ENCODE data around the gene KHK. TPM values are rescaled to one million over a fixed set of nuclear protein-coding genes. Genes with fewer than 3 reads are reported as not detected.

The KHK gene
- total RNA-seq, 1 experiment from 2014 or later, result 4.1 TPM

DNA sequence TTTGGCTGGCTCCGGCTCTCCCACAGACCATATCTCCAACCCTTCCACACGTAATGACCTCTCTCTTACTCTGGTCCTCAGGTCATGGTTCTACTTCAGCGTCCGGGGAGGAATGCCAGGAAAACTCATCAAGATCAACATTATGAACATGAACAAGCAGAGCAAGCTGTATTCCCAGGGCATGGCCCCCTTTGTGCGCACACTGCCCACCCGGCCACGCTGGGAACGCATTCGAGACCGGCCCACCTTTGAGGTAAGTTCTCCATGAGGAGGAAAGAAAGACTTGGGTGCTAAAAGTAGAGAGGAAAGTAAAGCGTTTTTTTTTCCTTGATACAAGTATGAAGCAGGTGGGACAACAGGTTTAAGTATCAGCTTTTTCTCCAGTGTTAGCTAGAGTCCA, 33.3 kb upstream of the KHK start:
- no peaks in the 10 kb centered on the region for H4K20me1 ChIP-seq (ENCODE audit: insufficient read depth, low read depth, low read length)
- H2AFZ ChIP-seq (ENCODE audit: low read length), result no peak overlapping the region
- H3K79me2 ChIP-seq (ENCODE audit: low read length), result peaks cover 4% of the 10 kb centered on the region; the same call in 1 of the 2 replicates
- H3K9ac ChIP-seq (ENCODE audit: low read length), result no peak overlapping the region
- H3K36me3 ChIP-seq (ENCODE audit: insufficient read depth, low read length), result no peaks in the 10 kb centered on the region; the same call in 1 of the 2 replicates
- no peak for DNase-seq
- H3K27ac ChIP-seq (ENCODE audit: low read length), result no peak overlapping the region
- no peaks in the 10 kb centered on the region for H3K9me3 ChIP-seq (ENCODE audit: low read length)
- H3K4me2 ChIP-seq (ENCODE audit: low read depth, low read length, poor library complexity, severe bottlenecking), result no peak overlapping the region
- H3K9me2 ChIP-seq (replicated peaks; ENCODE audit: insufficient read depth, low read length), result no peaks in the 10 kb centered on the region
- H3K4me3 ChIP-seq (ENCODE audit: low read length), result no peak overlapping the region
- peaks cover 20% of the 10 kb centered on the region for H3K4me1 ChIP-seq (ENCODE audit: low read length)
- H3K27me3 ChIP-seq (ENCODE audit: low read length), result no peaks in the 10 kb centered on the region

GRCh38 chr2:27053776-27054175, 32.8 kb upstream of the KHK start:
- peaks cover 20% of the 10 kb centered on the region for H3K4me1 ChIP-seq (ENCODE audit: low read length)

GRCh38 chr2:27054721-27055120, 31.9 kb upstream of the KHK start:
- no peak overlapping the region for H2AFZ ChIP-seq (ENCODE audit: low read length)
- H3K36me3 ChIP-seq (ENCODE audit: insufficient read depth, low read length), result no peaks in the 10 kb centered on the region; the same call in 1 of the 2 replicates
- peaks cover 4% of the 10 kb centered on the region; the same call in 1 of the 2 replicates for H3K79me2 ChIP-seq (ENCODE audit: low read length)
- peaks cover 12% of the 10 kb centered on the region for H3K4me1 ChIP-seq (ENCODE audit: low read length)
- no peaks in the 10 kb centered on the region for H3K9me2 ChIP-seq (replicated peaks; ENCODE audit: insufficient read depth, low read length)
- no peak overlapping the region for H3K27ac ChIP-seq (ENCODE audit: low read length)
- no peak overlapping the region for H3K4me3 ChIP-seq (ENCODE audit: low read length)
- H3K27me3 ChIP-seq (ENCODE audit: low read length), result no peaks in the 10 kb centered on the region
- no peak overlapping the region for H3K4me2 ChIP-seq (ENCODE audit: low read depth, low read length, poor library complexity, severe bottlenecking)
- no peak overlapping the region for H3K9ac ChIP-seq (ENCODE audit: low read length)
- H3K9me3 ChIP-seq (ENCODE audit: low read length), result no peaks in the 10 kb centered on the region
- DNase-seq, result no peak
- no peaks in the 10 kb centered on the region for H4K20me1 ChIP-seq (ENCODE audit: insufficient read depth, low read depth, low read length)

More at GRCh38 chr2:27053776-27054175, 32.8 kb upstream of the KHK start:
- Histone ChIP-seq H3K9me3 (ENCODE audit: low read length) (no peaks in the 10 kb centered on the region), H3K27ac (ENCODE audit: low read length) (no peak overlapping the region), H4K20me1 (ENCODE audit: insufficient read depth, low read depth, low read length) (no peaks in the 10 kb centered on the region), H3K9me2 (replicated peaks; ENCODE audit: insufficient read depth, low read length) (no peaks in the 10 kb centered on the region), H2AFZ (ENCODE audit: low read length) (no peak overlapping the region), H3K9ac (ENCODE audit: low read length) (no peak overlapping the region), H3K27me3 (ENCODE audit: low read length) (no peaks in the 10 kb centered on the region), H3K36me3 (ENCODE audit: insufficient read depth, low read length) (no peaks in the 10 kb centered on the region; the same call in 1 of the 2 replicates), H3K4me3 (ENCODE audit: low read length) (no peak overlapping the region), H3K79me2 (ENCODE audit: low read length) (peaks cover 4% of the 10 kb centered on the region; the same call in 1 of the 2 replicates), H3K4me2 (ENCODE audit: low read depth, low read length, poor library complexity, severe bottlenecking) (no peak overlapping the region)
- no peak for DNase-seq

DNA sequence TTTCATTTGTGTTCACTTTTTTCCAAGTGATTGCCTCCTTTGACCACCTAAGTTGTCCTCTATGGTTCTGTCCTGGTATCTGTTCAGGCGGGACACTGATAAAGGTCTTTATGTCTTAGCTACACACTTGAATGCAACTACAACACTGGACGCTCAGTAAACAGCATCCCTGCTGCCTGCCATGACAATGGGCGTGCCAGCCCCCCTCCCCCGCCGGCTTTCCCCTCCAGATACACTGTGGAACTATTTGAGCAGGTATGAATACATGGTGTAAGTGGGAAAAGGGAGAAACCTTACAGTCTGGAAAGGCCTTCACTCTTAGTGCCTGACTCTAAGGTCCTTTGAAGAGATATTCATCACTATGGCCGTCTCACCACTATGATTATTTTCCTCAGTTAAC, 29.4 kb upstream of the KHK start:
- H3K36me3 ChIP-seq (ENCODE audit: insufficient read depth, low read length), result no peaks in the 10 kb centered on the region; the same call in 1 of the 2 replicates
- H3K9me2 ChIP-seq (replicated peaks; ENCODE audit: insufficient read depth, low read length), result no peaks in the 10 kb centered on the region

GRCh38 chr2:27058210-27058609, 28.4 kb upstream of the KHK start:
- Histone ChIP-seq H3K4me3 (ENCODE audit: low read length) (no peak overlapping the region), H2AFZ (ENCODE audit: low read length) (no peak overlapping the region), H3K9me3 (ENCODE audit: low read length) (no peaks in the 10 kb centered on the region), H3K27me3 (ENCODE audit: low read length) (no peaks in the 10 kb centered on the region), H3K9ac (ENCODE audit: low read length) (no peak overlapping the region), H3K9me2 (replicated peaks; ENCODE audit: insufficient read depth, low read length) (no peaks in the 10 kb centered on the region), H4K20me1 (ENCODE audit: insufficient read depth, low read depth, low read length) (no peaks in the 10 kb centered on the region), H3K4me2 (ENCODE audit: low read depth, low read length, poor library complexity, severe bottlenecking) (no peak overlapping the region), H3K79me2 (ENCODE audit: low read length) (no peaks in the 10 kb centered on the region), H3K27ac (ENCODE audit: low read length) (no peak overlapping the region), H3K36me3 (ENCODE audit: insufficient read depth, low read length) (no peaks in the 10 kb centered on the region; the same call in 1 of the 2 replicates), H3K4me1 (ENCODE audit: low read length) (no peaks in the 10 kb centered on the region)
- DNase-seq, result no peak

More for the DNA sequence above, 29.4 kb upstream of the KHK start:
- Histone ChIP-seq H3K9ac (ENCODE audit: low read length) (no peak overlapping the region), H3K4me3 (ENCODE audit: low read length) (no peak overlapping the region), H3K27me3 (ENCODE audit: low read length) (no peaks in the 10 kb centered on the region), H3K4me2 (ENCODE audit: low read depth, low read length, poor library complexity, severe bottlenecking) (no peak overlapping the region), H2AFZ (ENCODE audit: low read length) (no peak overlapping the region), H3K27ac (ENCODE audit: low read length) (no peak overlapping the region), H3K9me3 (ENCODE audit: low read length) (no peaks in the 10 kb centered on the region), H3K4me1 (ENCODE audit: low read length) (peaks cover 8% of the 10 kb centered on the region), H4K20me1 (ENCODE audit: insufficient read depth, low read depth, low read length) (no peaks in the 10 kb centered on the region), H3K79me2 (ENCODE audit: low read length) (peaks cover under 1% of the 10 kb centered on the region; the same call in 1 of the 2 replicates)
- no peak for DNase-seq

DNA sequence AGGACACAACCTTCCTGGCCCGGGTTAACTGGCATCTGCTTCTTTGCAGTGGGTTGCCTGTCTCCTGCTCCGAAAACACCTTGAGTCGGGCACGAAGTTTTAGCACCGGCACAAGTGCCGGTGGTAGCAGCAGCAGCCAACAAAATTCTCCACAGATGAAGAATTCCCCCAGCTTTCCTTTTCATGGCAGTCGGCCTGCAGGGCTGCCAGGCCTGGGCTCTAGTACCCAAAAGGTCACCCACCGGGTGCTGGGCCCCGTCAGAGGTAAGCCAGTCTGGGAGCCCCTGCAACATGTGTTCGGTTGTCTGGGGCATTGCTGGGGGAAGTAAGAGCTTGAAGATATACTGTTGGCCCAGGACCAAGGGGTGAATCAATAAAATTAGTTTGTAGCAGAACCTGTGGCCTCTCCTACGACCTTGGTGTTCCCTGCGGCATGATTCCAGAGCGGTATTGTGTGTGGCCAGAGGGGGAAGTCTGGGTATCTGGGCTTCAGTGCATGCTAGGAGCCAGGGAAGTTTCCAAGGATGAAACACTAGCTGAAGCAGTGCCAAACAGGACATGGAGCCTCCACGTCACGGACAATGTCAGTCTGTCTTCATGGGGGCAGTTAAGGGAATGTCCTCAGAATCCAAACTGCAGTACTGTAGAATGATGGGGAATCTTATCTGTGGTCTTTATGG, 27.3 kb upstream of the KHK start:
- H3K4me3 ChIP-seq (ENCODE audit: low read length), result no peak overlapping the region
- no peak overlapping the region for H3K9ac ChIP-seq (ENCODE audit: low read length)
- H3K27ac ChIP-seq (ENCODE audit: low read length), result no peak overlapping the region
- H3K4me2 ChIP-seq (ENCODE audit: low read depth, low read length, poor library complexity, severe bottlenecking), result no peak overlapping the region
- H3K4me1 ChIP-seq (ENCODE audit: low read length), result no peaks in the 10 kb centered on the region
- no peaks in the 10 kb centered on the region for H4K20me1 ChIP-seq (ENCODE audit: insufficient read depth, low read depth, low read length)
- no peak overlapping the region for H2AFZ ChIP-seq (ENCODE audit: low read length)
- no peak for DNase-seq
- H3K9me2 ChIP-seq (replicated peaks; ENCODE audit: insufficient read depth, low read length), result no peaks in the 10 kb centered on the region
- no peaks in the 10 kb centered on the region for H3K79me2 ChIP-seq (ENCODE audit: low read length)
- H3K27me3 ChIP-seq (ENCODE audit: low read length), result no peaks in the 10 kb centered on the region
- no peaks in the 10 kb centered on the region; the same call in 1 of the 2 replicates for H3K36me3 ChIP-seq (ENCODE audit: insufficient read depth, low read length)
- no peaks in the 10 kb centered on the region for H3K9me3 ChIP-seq (ENCODE audit: low read length)

DNA sequence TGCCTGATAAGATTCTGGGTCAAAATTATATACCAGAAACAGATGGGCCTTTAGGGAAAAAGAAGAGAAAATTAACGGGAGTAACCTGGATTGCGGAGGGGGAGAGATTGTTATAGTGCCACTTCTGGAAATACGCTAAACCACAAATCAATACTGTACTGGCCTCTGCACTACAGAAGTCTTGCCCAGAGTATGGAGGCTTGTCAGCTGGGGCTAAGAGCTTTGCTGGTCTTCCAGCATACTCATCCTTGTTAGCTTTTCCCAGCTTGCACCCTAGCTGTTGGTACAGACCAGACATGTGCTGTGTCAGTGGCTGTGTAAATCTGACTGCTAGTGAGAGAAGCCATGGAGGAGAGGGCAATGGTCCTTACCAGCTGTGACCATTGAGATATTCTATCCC, 26.2 kb upstream of the KHK start:
- no peak overlapping the region for H2AFZ ChIP-seq (ENCODE audit: low read length)
- H3K36me3 ChIP-seq (ENCODE audit: insufficient read depth, low read length), result no peaks in the 10 kb centered on the region; the same call in 1 of the 2 replicates

GRCh38 chr2:27065128-27065527, 21.4 kb upstream of the KHK start:
- H3K79me2 ChIP-seq (ENCODE audit: low read length), result peaks cover 18% of the 10 kb centered on the region
- H3K9me2 ChIP-seq (replicated peaks; ENCODE audit: insufficient read depth, low read length), result no peaks in the 10 kb centered on the region
- DNase-seq, result no peak
- H3K4me2 ChIP-seq (ENCODE audit: low read depth, low read length, poor library complexity, severe bottlenecking), result no peak overlapping the region
- no peak overlapping the region for H3K9ac ChIP-seq (ENCODE audit: low read length)
- no peak overlapping the region for H2AFZ ChIP-seq (ENCODE audit: low read length)
- H3K27me3 ChIP-seq (ENCODE audit: low read length), result no peaks in the 10 kb centered on the region
- H3K4me3 ChIP-seq (ENCODE audit: low read length), result no peak overlapping the region
- H4K20me1 ChIP-seq (ENCODE audit: insufficient read depth, low read depth, low read length), result no peaks in the 10 kb centered on the region
- H3K9me3 ChIP-seq (ENCODE audit: low read length), result no peaks in the 10 kb centered on the region
- peaks cover 19% of the 10 kb centered on the region; the same call in 1 of the 2 replicates for H3K36me3 ChIP-seq (ENCODE audit: insufficient read depth, low read length)
- peaks cover 7% of the 10 kb centered on the region for H3K4me1 ChIP-seq (ENCODE audit: low read length)
- H3K27ac ChIP-seq (ENCODE audit: low read length), result no peak overlapping the region

More for the DNA sequence above, 26.2 kb upstream of the KHK start:
- Histone ChIP-seq H3K4me3 (ENCODE audit: low read length) (no peak overlapping the region), H3K27ac (ENCODE audit: low read length) (no peak overlapping the region), H4K20me1 (ENCODE audit: insufficient read depth, low read depth, low read length) (no peaks in the 10 kb centered on the region), H3K79me2 (ENCODE audit: low read length) (no peaks in the 10 kb centered on the region), H3K9me2 (replicated peaks; ENCODE audit: insufficient read depth, low read length) (no peaks in the 10 kb centered on the region), H3K9ac (ENCODE audit: low read length) (no peak overlapping the region), H3K4me1 (ENCODE audit: low read length) (no peaks in the 10 kb centered on the region), H3K27me3 (ENCODE audit: low read length) (no peaks in the 10 kb centered on the region), H3K9me3 (ENCODE audit: low read length) (no peaks in the 10 kb centered on the region), H3K4me2 (ENCODE audit: low read depth, low read length, poor library complexity, severe bottlenecking) (no peak overlapping the region)
- DNase-seq, result no peak

Data from Karpas-422 (cell line).